ENCODE data around the gene MYPOP. TPM values are rescaled to one million over a fixed set of nuclear protein-coding genes. Genes with fewer than 3 reads are reported as not detected.

The MYPOP gene
- total and polyA plus RNA-seq, 9 of the 15 experiments (the other 6 are each of a cell fraction or from before 2014, with no cell fraction given) = 0.32 to 7.6 (median 1.6) TPM

DNA sequence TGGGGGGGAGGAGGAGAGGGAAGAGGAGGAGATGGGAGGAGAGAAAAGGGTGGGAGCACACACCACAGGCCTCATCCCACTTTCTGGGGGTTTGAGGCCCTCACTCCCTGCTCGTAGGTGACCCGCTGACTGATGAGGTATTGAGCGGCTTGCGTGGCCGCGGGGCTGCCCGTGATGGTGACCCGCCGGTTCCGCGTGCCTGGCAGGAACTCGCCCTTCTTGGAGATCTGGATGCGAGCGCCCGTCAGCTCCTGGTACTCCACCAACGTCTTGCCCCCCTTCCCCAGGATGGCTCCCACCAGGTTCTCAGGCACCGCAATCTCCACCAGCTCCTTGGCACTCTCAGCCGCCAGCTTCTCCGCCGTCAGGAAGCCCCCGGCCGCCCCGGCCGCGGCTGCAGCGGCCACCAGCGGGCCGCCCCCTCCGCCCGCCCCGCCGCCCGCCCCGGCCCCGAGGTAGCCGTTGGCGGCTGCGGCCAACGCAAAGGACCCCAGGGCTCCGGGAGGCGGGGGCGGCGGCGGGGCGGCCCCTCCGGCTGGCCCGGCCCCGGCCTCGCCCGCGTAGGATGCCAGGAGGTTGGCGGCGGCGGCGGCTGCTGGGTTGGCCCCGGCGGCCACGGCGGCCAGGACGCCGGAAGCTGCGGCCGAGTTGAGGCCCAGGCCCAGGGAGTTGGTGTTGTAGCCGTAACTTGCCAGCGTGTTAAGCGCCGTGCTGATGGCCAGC is 37.5 kb upstream of the MYPOP start:
- Histone ChIP-seq H3K27ac (ENCODE audit: extremely low read depth, low read depth, low read length) (no peak overlapping the region), H3K9me1 (ENCODE audit: control insufficient read depth, insufficient read depth, low read length) (no peaks in the 10 kb centered on the region), H3K79me2 (ENCODE audit: control insufficient read depth, insufficient read depth, low read length) (no peaks in the 10 kb centered on the region), H3K4me1 (replicated peaks in 1 of 2; ENCODE audit: control insufficient read depth in 2 of 2, insufficient read depth in 2 of 2, low read length in 2 of 2) (peaks cover 0 to 15% of the 10 kb centered on the region in 2 experiments; a peak in 3 of 5 replicates), H3K9ac (ENCODE audit: insufficient read depth in 1 of 2, low read depth in 2 of 2, low read length in 2 of 2) (no peak overlapping the region), H3K4me3 (no peak overlapping the region), H3K9me3 (replicated peaks; ENCODE audit: control insufficient read depth, insufficient read depth, low read depth, low read length) (no peaks in the 10 kb centered on the region), H3K36me3 (ENCODE audit: control insufficient read depth, insufficient read depth, low read length) (no peaks in the 10 kb centered on the region), H2AFZ (ENCODE audit: low read depth, low read length) (no peak overlapping the region), H3K27me3 (ENCODE audit: control insufficient read depth in 2 of 2, insufficient read depth in 2 of 2, low read length in 2 of 2) (peaks cover 28 to 34% of the 10 kb centered on the region in 2 experiments; a peak in 4 of 5 replicates), H3K4me2 (ENCODE audit: insufficient read depth, low read length) (no peak overlapping the region), H4K20me1 (replicated peaks; ENCODE audit: control insufficient read depth, insufficient read depth, low read length) (no peaks in the 10 kb centered on the region; the same call in 1 of the 2 replicates)
- ATAC-seq = no peak
- no TSS peak for BruUV-seq (replicated peaks)
- ChIA-PET CTCF (ENCODE audit: low intra/inter-chr PET ratio) (no interaction called here), POLR2A (no interaction called here)
- DNase-seq (ENCODE audit: extremely low read depth in 1 of 4, low spot score in 3 of 4) = no peak
- in situ Hi-C loops (cut with MboI) = no loop called here
- TF ChIP-seq CSDE1 (IDR thresholded peaks at IDR 0.05) (no peak), ZNF239 (CRISPR knock-in tag; IDR thresholded peaks at IDR 0.05) (no peak)
- FAIRE-seq = no peak
- intact Hi-C loops (cut with micrococcal nuclease) = no loop called here
- 53% methylated on average over 15 of the region's 67 CpGs for WGBS (ENCODE audit: insufficient coverage, low coverage, missing lambda C conversion rate)

DNA sequence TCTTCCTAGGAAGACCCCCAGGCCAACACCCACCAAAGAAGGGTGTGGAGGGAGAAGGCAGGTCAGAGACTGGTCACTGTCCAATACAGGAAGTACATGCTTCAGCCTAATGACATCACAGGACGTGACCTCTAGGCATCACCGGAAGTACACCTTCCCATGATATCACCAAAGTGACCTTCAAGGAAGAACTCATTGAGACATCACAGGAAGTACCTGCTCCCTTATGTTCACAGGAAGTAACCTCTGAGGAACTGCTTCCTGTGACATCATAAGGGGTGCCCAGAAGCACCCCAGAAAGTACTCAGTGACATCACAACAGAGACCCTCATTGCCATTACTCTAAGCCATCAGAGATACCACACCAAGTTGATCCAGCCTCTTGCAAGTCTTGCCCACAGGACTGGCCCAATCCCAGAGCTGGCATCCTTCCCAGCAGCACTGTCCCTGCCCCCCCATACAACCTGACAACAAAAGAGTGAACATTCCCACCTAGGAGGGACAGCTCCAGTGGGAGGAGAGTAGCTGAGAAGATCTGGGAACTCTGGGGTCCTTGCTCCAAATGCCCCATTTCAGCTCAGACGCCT is 36.4 kb upstream of the MYPOP start:
- WGBS (ENCODE audit: insufficient coverage, low coverage, missing lambda C conversion rate) = 29% methylated on average over 3 of the region's 3 CpGs
- FAIRE-seq = no peak
- ChIA-PET POLR2A (no interaction called here), CTCF (ENCODE audit: low intra/inter-chr PET ratio) (no interaction called here)
- Histone ChIP-seq H3K36me3 (ENCODE audit: control insufficient read depth, insufficient read depth, low read length) (no peaks in the 10 kb centered on the region), H3K9me1 (ENCODE audit: control insufficient read depth, insufficient read depth, low read length) (no peaks in the 10 kb centered on the region), H3K4me1 (replicated peaks in 1 of 2; ENCODE audit: control insufficient read depth in 2 of 2, insufficient read depth in 2 of 2, low read length in 2 of 2) (peaks cover 0 to 17% of the 10 kb centered on the region in 2 experiments; a peak in 3 of 5 replicates), H3K4me2 (ENCODE audit: insufficient read depth, low read length) (no peak overlapping the region), H3K9ac (ENCODE audit: insufficient read depth in 1 of 2, low read depth in 2 of 2, low read length in 2 of 2) (no peak overlapping the region), H3K79me2 (ENCODE audit: control insufficient read depth, insufficient read depth, low read length) (no peaks in the 10 kb centered on the region), H3K27me3 (ENCODE audit: control insufficient read depth in 2 of 2, insufficient read depth in 2 of 2, low read length in 2 of 2) (peaks cover 22 to 40% of the 10 kb centered on the region in 2 experiments; a peak in 4 of 5 replicates), H3K4me3 (no peak overlapping the region), H4K20me1 (replicated peaks; ENCODE audit: control insufficient read depth, insufficient read depth, low read length) (no peaks in the 10 kb centered on the region; the same call in 1 of the 2 replicates), H2AFZ (ENCODE audit: low read depth, low read length) (peak overlapping the region; percentile 28; the same call in 1 of the 2 replicates), H3K27ac (ENCODE audit: extremely low read depth, low read depth, low read length) (no peak overlapping the region), H3K9me3 (replicated peaks; ENCODE audit: control insufficient read depth, insufficient read depth, low read depth, low read length) (no peaks in the 10 kb centered on the region)
- intact Hi-C loops (cut with micrococcal nuclease) = no loop called here
- DNase-seq (ENCODE audit: extremely low read depth in 1 of 4, low spot score in 3 of 4) = peak in 1 of 4 experiments; percentile 42
- no peak for ATAC-seq
- in situ Hi-C loops (cut with MboI) = no loop called here
- BruUV-seq (replicated peaks) = no TSS peak
- TF ChIP-seq, protein P1, sequence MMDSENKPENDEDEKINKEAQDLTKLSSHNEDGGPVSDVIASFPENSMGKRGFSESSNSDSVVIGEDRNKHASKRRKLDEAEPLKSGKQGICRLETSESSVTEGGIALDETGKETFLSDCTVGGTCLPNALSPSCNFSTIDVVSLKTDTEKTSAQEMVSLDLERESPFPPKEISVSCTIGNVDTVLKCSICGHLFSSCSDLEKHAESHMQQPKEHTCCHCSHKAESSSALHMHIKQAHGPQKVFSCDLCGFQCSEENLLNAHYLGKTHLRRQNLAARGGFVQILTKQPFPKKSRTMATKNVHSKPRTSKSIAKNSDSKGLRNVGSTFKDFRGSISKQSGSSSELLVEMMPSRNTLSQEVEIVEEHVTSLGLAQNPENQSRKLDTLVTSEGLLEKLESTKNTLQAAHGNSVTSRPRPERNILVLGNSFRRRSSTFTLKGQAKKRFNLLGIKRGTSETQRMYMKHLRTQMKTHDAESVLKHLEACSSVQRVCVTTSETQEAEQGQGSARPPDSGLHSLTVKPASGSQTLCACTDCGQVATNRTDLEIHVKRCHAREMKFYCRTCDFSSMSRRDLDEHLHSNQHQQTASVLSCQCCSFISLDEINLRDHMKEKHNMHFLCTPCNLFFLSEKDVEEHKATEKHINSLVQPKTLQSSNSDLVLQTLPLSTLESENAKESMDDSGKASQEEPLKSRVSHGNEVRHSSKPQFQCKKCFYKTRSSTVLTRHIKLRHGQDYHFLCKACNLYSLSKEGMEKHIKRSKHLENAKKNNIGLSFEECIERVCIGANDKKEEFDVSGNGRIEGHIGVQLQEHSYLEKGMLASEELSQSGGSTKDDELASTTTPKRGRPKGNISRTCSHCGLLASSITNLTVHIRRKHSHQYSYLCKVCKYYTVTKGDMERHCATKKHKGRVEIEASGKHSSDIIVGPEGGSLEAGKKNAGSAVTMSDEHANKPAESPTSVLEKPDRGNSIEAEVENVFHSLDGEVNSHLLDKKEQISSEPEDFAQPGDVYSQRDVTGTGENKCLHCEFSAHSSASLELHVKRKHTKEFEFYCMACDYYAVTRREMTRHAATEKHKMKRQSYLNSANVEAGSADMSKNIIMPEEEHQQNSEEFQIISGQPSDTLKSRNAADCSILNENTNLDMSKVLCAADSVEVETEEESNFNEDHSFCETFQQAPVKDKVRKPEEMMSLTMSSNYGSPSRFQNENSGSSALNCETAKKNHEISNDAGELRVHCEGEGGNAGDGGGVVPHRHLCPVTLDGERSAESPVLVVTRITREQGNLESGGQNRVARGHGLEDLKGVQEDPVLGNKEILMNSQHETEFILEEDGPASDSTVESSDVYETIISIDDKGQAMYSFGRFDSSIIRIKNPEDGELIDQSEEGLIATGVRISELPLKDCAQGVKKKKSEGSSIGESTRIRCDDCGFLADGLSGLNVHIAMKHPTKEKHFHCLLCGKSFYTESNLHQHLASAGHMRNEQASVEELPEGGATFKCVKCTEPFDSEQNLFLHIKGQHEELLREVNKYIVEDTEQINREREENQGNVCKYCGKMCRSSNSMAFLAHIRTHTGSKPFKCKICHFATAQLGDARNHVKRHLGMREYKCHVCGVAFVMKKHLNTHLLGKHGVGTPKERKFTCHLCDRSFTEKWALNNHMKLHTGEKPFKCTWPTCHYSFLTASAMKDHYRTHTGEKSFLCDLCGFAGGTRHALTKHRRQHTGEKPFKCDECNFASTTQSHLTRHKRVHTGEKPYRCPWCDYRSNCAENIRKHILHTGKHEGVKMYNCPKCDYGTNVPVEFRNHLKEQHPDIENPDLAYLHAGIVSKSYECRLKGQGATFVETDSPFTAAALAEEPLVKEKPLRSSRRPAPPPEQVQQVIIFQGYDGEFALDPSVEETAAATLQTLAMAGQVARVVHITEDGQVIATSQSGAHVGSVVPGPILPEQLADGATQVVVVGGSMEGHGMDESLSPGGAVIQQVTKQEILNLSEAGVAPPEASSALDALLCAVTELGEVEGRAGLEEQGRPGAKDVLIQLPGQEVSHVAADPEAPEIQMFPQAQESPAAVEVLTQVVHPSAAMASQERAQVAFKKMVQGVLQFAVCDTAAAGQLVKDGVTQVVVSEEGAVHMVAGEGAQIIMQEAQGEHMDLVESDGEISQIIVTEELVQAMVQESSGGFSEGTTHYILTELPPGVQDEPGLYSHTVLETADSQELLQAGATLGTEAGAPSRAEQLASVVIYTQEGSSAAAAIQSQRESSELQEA (IDR thresholded peaks at IDR 0.05; ENCODE audit: low read depth) = no peak
- TF ChIP-seq ELF1 (tag; IDR thresholded peaks at IDR 0.05) = peak; percentile 46; the same call in 1 of the 2 replicates
- TF ChIP-seq KDM2B (CRISPR knock-in tag; IDR thresholded peaks at IDR 0.05) = no peak
- TF ChIP-seq PCBP1 (IDR thresholded peaks at IDR 0.05; ENCODE audit: low read depth, low read length, poor library complexity, severe bottlenecking) = no peak
